Fibroblast of pulmonary artery (primary cell): ENCODE measurements around the gene WDR26.
A peak's percentile ranks its signal among the peaks of the same experiment; 100 is the strongest.
"Not testable (repeated sequence)": the region's sequence is repeated elsewhere in the genome, so short reads cannot be mapped to it uniquely, and the experiment has no call there.

Experiments
- DNase-seq: peaks from one replicate; pipeline ENCODE4 v3.0.0-alpha.2; 2010; ENCODE audit warnings: low read depth
- H3K4me3 ChIP-seq: replicated peaks from 2 replicates; pipeline ENCODE4 v1.5.1; 2011; ENCODE audit warnings: low read depth, mild to moderate bottlenecking, control low read depth, low read length, moderate library complexity
- TF ChIP-seq, protein P1 (sequence below): IDR thresholded peaks from 2 replicates; pipeline ENCODE4 v1.5.1; 2011; ENCODE audit warnings: mild to moderate bottlenecking, control low read depth, low read length, inconsistent platforms; ENCODE audit errors: missing control alignments

Gene WDR26

DNA sequence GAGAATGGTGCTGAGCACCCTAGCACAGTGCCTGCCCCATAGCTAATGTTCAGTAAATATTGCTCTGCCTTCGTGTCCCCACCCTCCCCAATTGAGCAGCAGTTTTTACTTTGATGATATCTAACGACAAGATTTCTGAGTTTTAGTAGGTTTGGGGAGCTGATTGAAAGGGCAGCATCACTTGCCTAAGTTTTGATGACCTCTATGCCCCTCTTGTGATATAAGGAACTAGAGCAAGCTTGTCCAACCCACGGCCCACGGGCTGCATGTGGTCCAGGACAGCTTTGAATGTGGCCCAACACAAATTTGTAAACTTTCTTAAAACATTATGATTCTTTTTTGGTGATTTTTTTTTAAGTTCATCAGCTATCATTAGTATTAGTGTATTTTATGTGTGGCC, 76.4 kb downstream of the WDR26 start:
- no peak for DNase-seq
- H3K4me3 ChIP-seq, result peak overlapping the region; percentile 70
- TF ChIP-seq, protein P1, sequence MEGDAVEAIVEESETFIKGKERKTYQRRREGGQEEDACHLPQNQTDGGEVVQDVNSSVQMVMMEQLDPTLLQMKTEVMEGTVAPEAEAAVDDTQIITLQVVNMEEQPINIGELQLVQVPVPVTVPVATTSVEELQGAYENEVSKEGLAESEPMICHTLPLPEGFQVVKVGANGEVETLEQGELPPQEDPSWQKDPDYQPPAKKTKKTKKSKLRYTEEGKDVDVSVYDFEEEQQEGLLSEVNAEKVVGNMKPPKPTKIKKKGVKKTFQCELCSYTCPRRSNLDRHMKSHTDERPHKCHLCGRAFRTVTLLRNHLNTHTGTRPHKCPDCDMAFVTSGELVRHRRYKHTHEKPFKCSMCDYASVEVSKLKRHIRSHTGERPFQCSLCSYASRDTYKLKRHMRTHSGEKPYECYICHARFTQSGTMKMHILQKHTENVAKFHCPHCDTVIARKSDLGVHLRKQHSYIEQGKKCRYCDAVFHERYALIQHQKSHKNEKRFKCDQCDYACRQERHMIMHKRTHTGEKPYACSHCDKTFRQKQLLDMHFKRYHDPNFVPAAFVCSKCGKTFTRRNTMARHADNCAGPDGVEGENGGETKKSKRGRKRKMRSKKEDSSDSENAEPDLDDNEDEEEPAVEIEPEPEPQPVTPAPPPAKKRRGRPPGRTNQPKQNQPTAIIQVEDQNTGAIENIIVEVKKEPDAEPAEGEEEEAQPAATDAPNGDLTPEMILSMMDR, result no peak

DNA sequence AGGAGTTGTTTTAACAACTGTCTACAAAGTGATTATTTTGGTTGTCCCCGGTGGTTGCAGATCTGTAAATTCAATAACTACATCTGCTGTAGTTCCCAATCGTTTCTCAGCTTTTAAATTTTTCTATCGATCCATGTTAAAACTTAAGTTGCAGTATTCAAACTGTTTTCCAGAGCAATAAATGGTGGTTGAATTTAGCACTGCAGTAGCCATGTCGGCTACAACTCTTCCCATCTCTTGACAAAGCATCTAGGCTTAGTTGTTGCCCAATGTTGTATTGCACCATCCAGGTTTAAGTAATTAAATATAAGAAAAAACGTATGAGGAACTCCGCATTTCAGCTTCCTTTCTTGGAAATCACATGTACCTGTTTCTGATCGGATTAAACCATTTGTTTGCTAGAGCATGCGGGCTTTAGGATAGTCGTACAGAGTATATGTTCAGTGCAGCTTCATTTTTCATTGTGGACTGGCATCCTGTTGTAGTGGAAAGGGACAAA, 76.9 kb downstream of the WDR26 start:
- H3K4me3 ChIP-seq, result peak overlapping the region; percentile 70
- DNase-seq, result peak; percentile 79
- TF ChIP-seq, protein P1, result no peak

DNA sequence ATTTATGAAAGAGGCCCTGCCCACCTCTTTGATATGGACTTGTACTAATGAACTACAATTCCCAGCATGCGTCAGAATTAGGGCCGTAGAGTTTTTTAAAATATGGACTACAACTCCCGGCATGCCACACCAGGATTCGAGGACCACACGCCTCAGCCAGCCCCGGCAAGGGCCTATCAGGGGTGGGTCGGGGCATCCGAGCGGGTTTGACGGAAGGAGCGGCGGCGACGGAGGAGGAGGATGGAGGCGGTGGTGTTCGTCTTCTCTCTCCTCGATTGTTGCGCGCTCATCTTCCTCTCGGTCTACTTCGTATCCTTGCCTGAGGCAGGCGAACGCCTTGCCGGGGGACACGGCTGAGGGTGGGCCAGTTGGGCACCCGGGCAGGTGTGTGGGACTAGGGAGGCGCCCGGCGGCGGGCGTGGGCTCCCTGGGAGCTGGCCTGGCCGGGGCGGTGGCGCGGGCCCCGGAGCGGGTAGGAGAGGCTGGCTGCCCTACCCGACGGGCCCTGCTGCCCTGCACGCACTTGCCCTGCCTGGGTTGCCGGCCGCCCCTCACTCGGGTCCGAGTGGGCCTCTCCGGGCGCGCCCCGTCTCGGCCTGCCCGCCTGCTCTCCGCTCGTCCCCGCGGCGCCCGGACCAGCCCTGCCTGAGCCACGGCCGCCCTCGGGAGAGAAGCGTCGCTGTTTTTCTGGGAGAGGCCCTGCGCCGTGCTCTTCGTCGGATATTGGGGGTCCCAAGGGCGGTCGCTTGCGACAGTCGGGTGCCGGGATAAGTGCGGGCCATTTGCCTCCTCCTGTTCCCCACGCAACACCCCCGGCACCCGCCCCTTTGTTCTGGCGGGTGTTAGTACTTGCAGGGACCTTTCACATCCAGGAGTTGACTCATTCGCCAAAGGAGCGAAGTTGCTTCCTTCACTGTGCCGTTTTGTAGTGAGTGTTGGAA, 77.6 kb downstream of the WDR26 start, which contains the start of gene CNIH4:
Gene CNIH4, plus strand, starts transcription at position 195 of the 941 bp plus-strand sequence. Its CDS starts 46 bp downstream, at position 241.
- H3K4me3 ChIP-seq, result peak within 1 kb of the TSS; percentile 70
- DNase-seq, result peak; percentile 96
- TF ChIP-seq, protein P1, result no peak

DNA sequence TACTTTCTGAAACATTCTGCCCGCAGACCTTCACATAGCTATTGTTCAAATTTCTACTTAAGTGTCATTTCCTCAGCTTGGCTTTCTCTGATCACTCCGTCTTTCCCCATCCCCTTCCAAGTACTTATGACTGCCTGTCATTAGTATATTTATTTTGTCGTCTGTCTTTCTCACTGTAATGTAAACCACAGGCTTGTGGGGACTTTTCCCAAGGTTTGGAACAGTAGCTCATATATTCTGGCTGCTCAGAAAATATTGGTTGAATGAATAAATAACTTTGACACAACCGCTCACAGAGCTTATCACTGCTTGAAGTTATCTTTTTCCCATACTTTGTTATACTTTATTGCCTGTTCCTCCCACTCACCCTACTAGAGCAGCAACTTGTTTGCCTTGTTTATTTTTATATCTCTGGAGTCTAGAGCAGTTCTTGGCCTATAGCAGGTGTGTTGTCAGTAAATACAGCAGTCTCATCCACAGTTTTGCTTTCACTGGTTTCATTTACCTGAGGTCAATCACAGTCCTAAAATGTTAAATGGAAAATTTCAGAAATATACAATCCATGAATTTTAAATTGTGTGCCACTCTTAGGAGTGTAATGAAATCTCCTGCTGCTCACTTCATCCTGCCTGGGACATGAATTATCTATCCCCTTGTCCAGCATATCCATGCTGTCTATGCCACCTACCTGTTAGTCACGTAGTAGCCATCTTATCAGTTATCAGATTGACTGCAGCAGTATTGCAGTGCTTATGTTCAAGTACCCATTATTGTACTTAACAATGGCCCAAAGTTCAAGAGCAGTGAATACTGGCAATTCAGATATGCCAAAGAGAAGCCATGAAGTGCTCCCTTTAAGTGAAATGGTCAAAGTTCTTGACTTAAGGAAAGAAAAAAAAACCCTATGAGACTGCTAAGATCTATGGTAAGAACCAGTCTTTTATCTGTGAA, 80.3 kb downstream of the WDR26 start:
- no peak for DNase-seq
- TF ChIP-seq, protein P1, result no peak
- H3K4me3 ChIP-seq, result no peak overlapping the region

DNA sequence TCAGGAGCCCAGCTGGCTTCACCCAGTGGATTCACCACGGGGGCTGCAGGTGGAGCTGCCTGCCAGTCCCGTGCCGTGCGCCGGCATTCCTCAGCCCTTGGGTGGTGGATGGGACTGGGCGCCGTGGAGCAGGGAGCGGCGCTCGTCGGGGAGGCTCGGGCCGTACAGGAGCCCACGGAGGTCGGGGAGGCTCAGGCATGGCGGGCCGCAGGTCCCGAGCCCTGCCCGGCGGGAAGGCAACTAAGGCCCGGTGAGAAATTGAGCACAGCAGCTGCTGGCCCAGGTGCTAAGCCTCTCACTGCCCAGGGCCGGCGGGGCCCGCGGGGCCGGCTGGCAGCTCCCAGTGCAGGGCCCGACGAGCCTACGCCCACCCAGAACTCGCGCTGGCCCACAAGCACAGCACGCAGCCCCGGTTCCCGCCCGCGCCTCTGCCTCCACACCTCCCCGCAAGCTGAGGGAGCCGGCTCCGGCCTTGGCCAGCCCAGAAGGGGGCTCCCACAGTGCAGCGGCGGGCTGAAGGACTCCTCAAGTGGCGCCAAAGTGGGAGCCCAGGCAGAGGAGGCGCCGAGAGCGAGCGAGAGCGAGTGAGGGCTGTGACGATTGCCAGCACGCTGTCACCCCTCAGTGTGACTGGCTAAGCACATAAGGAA, 82.0 kb downstream of the WDR26 start:
- DNase-seq, H3K4me3 ChIP-seq: not testable (repeated sequence)

DNA sequence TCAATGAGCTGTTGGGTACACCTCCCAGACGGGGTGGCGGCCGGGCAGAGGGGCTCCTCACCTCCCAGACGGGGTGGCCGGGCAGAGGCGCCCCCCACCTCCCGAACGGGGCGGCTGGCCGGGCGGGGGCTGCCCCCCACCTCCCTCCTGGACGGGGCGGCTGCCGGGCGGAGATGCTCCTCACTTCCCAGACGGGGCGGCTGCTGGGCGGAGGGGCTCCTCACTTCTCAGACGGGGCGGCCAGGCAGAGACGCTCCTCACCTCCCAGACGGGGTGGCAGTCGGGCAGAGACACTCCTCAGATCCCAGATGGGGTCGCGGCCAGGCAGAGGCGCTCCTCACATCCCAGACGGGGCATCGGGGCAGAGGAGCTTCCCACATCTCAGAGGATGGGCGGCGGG, 84.9 kb downstream of the WDR26 start:
- not testable (repeated sequence) for DNase-seq, H3K4me3 ChIP-seq

DNA sequence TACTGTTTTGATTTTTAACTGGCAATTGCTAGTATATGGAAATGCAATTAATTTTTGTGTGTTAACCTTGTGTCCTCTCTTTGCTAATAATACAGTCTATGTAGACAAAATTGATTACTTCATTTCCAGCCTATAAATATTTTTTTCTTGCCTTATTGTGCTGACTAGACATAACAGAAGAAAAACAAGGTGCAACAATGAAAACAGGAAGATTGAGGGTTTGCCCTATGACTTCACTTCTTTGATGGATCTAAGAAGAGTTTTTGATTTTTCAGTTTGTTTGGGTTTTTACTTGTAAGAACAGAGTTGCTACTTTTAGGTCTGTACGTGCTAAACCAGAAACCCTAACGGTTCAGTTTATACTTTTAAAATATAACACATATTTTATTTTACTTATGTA, 86.5 kb downstream of the WDR26 start:
- no peak for DNase-seq
- TF ChIP-seq, protein P1, result no peak
- no peak overlapping the region for H3K4me3 ChIP-seq
